HEK293 (cell line): Measurements from ENCODE around the gene TMEM92.

Experiments
- CTCF ChIP-seq: fragments of 450-650 bp; formaldehyde crosslinking; IDR thresholded peaks from 2 replicates; pipeline ENCODE4 v1.5.1; 2016; ENCODE audit warnings: missing biosample characterization, missing genetic modification characterization
- KLF17 ChIP-seq: fragments of 450-650 bp; formaldehyde crosslinking; IDR thresholded peaks from 2 replicates; pipeline ENCODE4 v1.5.1; 2016; ENCODE audit warnings: missing biosample characterization, missing genetic modification characterization
- KLF8 ChIP-seq: fragments of 450-650 bp; formaldehyde crosslinking; IDR thresholded peaks from 2 replicates; pipeline ENCODE4 v1.5.1; 2016; ENCODE audit warnings: missing biosample characterization, missing genetic modification characterization
- YY1 ChIP-seq: fragments of 450-650 bp; formaldehyde crosslinking; IDR thresholded peaks from 2 replicates; pipeline ENCODE4 v1.5.1; 2018; ENCODE audit warnings: missing biosample characterization, missing genetic modification characterization
- ZFP41 ChIP-seq: fragments of 450-650 bp; formaldehyde crosslinking; IDR thresholded peaks from 2 replicates; pipeline ENCODE4 v1.5.1; 2016; ENCODE audit warnings: missing biosample characterization, missing genetic modification characterization, borderline replicate concordance
- ZNF138 ChIP-seq: fragments of 450-650 bp; formaldehyde crosslinking; IDR thresholded peaks from 2 replicates; pipeline ENCODE4 v1.5.1; 2016; ENCODE audit warnings: missing biosample characterization, missing genetic modification characterization, borderline replicate concordance
- ZNF18 ChIP-seq: fragments of 450-650 bp; formaldehyde crosslinking; IDR thresholded peaks from 2 replicates; pipeline ENCODE4 v1.5.1; 2016; ENCODE audit warnings: missing biosample characterization, missing genetic modification characterization
- ZNF274 ChIP-seq, 2 experiments: fragments of 200-500 bp in 1 of 2; fragments of 450-650 bp in 1 of 2; sonication (Bioruptor generic) in 1 of 2; formaldehyde crosslinking in 1 of 2; IDR thresholded peaks; 2 replicates each; pipeline versions ENCODE4 v1.5.1 to v1.6.1; 2014 to 2016; ENCODE audit warnings: borderline replicate concordance in 1 of 2, inconsistent platforms in 1 of 2, low read length in 1 of 2, missing biosample characterization in 1 of 2, missing genetic modification characterization in 1 of 2
- ZNF302 ChIP-seq: fragments of 450-650 bp; formaldehyde crosslinking; IDR thresholded peaks from 2 replicates; pipeline ENCODE4 v1.5.1; 2016; ENCODE audit warnings: missing biosample characterization, missing genetic modification characterization, low read depth
- ZNF335 ChIP-seq: fragments of 450-650 bp; formaldehyde crosslinking; conservative IDR thresholded peaks from 2 replicates; pipeline ENCODE4 v1.5.1; 2016; ENCODE audit warnings: missing biosample characterization, missing genetic modification characterization
- ZNF366 ChIP-seq: fragments of 450-650 bp; formaldehyde crosslinking; conservative IDR thresholded peaks from 2 replicates; pipeline ENCODE4 v1.5.1; 2016; ENCODE audit warnings: missing biosample characterization, missing genetic modification characterization
- ZNF629 ChIP-seq: fragments of 450-650 bp; formaldehyde crosslinking; IDR thresholded peaks from 2 replicates; pipeline ENCODE4 v1.5.1; 2017; ENCODE audit warnings: missing biosample characterization, missing genetic modification characterization
- ZNF692 ChIP-seq: fragments of 450-650 bp; formaldehyde crosslinking; IDR thresholded peaks from 2 replicates; pipeline ENCODE4 v1.5.1; 2016; ENCODE audit warnings: missing biosample characterization, missing genetic modification characterization
- ZSCAN18 ChIP-seq: fragments of 450-650 bp; formaldehyde crosslinking; IDR thresholded peaks from 2 replicates; pipeline ENCODE4 v1.5.1; 2016; ENCODE audit warnings: missing biosample characterization, missing genetic modification characterization

- TF ChIP-seq ZNF18 (tag by site-specific recombination), result no peak
- TF ChIP-seq CTCF (tag by site-specific recombination), result no peak
- no peak for TF ChIP-seq ZSCAN18
- no peak for TF ChIP-seq ZNF302 (tag by site-specific recombination)
- no peak for TF ChIP-seq YY1 (tag by site-specific recombination)
- no peak for TF ChIP-seq KLF17
- no peak for TF ChIP-seq ZNF274 (IDR thresholded peaks at IDR 0.05; ENCODE audit: low read length)
- no peak for TF ChIP-seq ZNF274 (tag by site-specific recombination; IDR thresholded peaks at IDR 0.05; ENCODE audit: borderline replicate concordance)
- TF ChIP-seq ZNF366 (tag by site-specific recombination), result no peak
- no peak for TF ChIP-seq ZFP41 (tag by site-specific recombination)
- no peak for TF ChIP-seq ZNF692 (tag by site-specific recombination)
- TF ChIP-seq KLF8 (tag by site-specific recombination), result no peak
- no peak for TF ChIP-seq ZNF335 (tag by site-specific recombination)
- no peak for TF ChIP-seq ZNF629 (tag by site-specific recombination)
- no peak for TF ChIP-seq ZNF138
These were observed 4.9 kb downstream of the TMEM92 start for GRCh38 chr17:50279181-50279526.
